NB4 (cell line): Measurements from ENCODE around the gene STEAP2.

Experiments used
- POLR2A ChIP-seq: IDR thresholded peaks from 2 replicates; pipeline ENCODE4 v1.6.1; 2011; ENCODE audit warnings: mild to moderate bottlenecking; ENCODE audit not compliant: insufficient read length; ENCODE audit errors: extremely low read depth
- TF ChIP-seq, protein P1 (sequence below): IDR thresholded peaks from one replicate; pipeline ENCODE4 v1.5.1; 2012; ENCODE audit warnings: low read depth, low read length

DNA sequence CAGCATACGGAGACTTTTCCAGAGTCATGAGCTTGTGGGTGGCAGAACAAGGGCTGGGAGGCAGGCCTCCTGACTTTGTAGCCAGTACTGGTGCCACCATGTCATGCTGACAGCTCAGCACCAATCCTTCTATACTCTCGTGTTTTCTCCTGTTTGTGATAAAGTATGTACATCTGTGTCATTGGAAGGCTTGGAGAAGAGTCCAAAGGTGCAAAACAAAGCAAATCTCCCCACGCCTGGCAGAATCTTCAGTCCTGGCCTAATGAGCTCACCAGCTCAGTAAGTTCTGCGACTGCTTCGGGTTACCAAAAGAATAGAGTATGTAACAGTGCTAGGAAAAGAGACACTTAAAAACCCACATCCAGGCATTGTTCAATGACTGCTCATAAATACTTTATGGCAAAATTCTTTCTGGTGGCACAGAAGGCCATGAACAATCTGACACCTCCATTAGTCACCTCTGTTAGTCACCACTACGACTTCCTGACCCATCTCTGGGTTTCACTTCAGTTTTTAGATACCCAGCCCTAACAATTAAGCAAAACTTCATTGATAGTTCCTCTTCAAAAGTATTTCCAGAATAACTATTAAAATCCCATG is 32.8 kb upstream of the STEAP2 start:
- no peak for TF ChIP-seq POLR2A
- TF ChIP-seq, protein P1, sequence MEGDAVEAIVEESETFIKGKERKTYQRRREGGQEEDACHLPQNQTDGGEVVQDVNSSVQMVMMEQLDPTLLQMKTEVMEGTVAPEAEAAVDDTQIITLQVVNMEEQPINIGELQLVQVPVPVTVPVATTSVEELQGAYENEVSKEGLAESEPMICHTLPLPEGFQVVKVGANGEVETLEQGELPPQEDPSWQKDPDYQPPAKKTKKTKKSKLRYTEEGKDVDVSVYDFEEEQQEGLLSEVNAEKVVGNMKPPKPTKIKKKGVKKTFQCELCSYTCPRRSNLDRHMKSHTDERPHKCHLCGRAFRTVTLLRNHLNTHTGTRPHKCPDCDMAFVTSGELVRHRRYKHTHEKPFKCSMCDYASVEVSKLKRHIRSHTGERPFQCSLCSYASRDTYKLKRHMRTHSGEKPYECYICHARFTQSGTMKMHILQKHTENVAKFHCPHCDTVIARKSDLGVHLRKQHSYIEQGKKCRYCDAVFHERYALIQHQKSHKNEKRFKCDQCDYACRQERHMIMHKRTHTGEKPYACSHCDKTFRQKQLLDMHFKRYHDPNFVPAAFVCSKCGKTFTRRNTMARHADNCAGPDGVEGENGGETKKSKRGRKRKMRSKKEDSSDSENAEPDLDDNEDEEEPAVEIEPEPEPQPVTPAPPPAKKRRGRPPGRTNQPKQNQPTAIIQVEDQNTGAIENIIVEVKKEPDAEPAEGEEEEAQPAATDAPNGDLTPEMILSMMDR, result no peak
